Measurements from ENCODE around the gene FNDC3B.

GRCh38 chr3:172143739-172144497 lies 104.5 kb downstream of the FNDC3B start:
- TF ChIP-seq CTCF (IDR thresholded peaks at IDR 0.05) = no peak
- no peak for TF ChIP-seq POLR2A (IDR thresholded peaks at IDR 0.05)
